CD4-positive, alpha-beta T cell treated with Interleukin-17A for 4 hours (primary cell): ENCODE data around the gene LCN9.

Experiments used
- DNase-seq: peaks from one replicate; pipeline ENCODE4 v3.0.0-alpha.2; 2020; ENCODE audit warnings: mixed read lengths

LCN9 gene

GRCh38 chr9:135673941-135674340, 10.8 kb downstream of the LCN9 start:
- no peak for DNase-seq

- DNase-seq = no peak
Measured at GRCh38 chr9:135674977-135675376, 11.9 kb downstream of the LCN9 start.

- no peak for DNase-seq
Measured at GRCh38 chr9:135676891-135677290, 13.8 kb downstream of the LCN9 start.

GRCh38 chr9:135677641-135678168, 14.6 kb downstream of the LCN9 start:
- no peak for DNase-seq

- DNase-seq = no peak
Measured at GRCh38 chr9:135678236-135679017, 15.3 kb downstream of the LCN9 start.

GRCh38 chr9:135680056-135680455, 16.9 kb downstream of the LCN9 start:
- no peak for DNase-seq

- no peak for DNase-seq
Measured at GRCh38 chr9:135681161-135681560, 18.1 kb downstream of the LCN9 start.

GRCh38 chr9:135683401-135684034, 20.4 kb downstream of the LCN9 start:
- no peak for DNase-seq

- DNase-seq = no peak
Measured at GRCh38 chr9:135684691-135685090, 21.6 kb downstream of the LCN9 start.

GRCh38 chr9:135687216-135687615, 24.1 kb downstream of the LCN9 start:
- no peak for DNase-seq

GRCh38 chr9:135689011-135689410, 25.9 kb downstream of the LCN9 start:
- no peak for DNase-seq

- no peak for DNase-seq
Measured at GRCh38 chr9:135690836-135691570, 27.9 kb downstream of the LCN9 start.

GRCh38 chr9:135692410-135692809, 29.3 kb downstream of the LCN9 start:
- no peak for DNase-seq

GRCh38 chr9:135693265-135693664, 30.2 kb downstream of the LCN9 start:
- DNase-seq = no peak

GRCh38 chr9:135693771-135694170, 30.7 kb downstream of the LCN9 start:
- no peak for DNase-seq

- no peak for DNase-seq
Measured at GRCh38 chr9:135694414-135694813, 31.3 kb downstream of the LCN9 start.

- DNase-seq = no peak
Measured at GRCh38 chr9:135695036-135695435, 31.9 kb downstream of the LCN9 start.

- DNase-seq = no peak
Measured at GRCh38 chr9:135695642-135696041, 32.5 kb downstream of the LCN9 start.

- no peak for DNase-seq
Measured at GRCh38 chr9:135696446-135696845, 33.3 kb downstream of the LCN9 start.

GRCh38 chr9:135697226-135697625, 34.1 kb downstream of the LCN9 start:
- no peak for DNase-seq

- no peak for DNase-seq
Measured at GRCh38 chr9:135698236-135698635, 35.1 kb downstream of the LCN9 start.

- no peak for DNase-seq
Measured at GRCh38 chr9:135698767-135699166, 35.7 kb downstream of the LCN9 start.

- no peak for DNase-seq
Measured at GRCh38 chr9:135699440-135699839, 36.3 kb downstream of the LCN9 start, which contains the start of gene SOHLH1. Gene SOHLH1, minus strand, starts transcription at chr9:135699481. Its CDS starts 14 bp downstream, at chr9:135699467.
